ENCODE measurements around the gene MCM5.
"Not testable (repeated sequence)": the region's sequence is repeated elsewhere in the genome, so short reads cannot be mapped to it uniquely, and the experiment has no call there.

The MCM5 gene

DNA sequence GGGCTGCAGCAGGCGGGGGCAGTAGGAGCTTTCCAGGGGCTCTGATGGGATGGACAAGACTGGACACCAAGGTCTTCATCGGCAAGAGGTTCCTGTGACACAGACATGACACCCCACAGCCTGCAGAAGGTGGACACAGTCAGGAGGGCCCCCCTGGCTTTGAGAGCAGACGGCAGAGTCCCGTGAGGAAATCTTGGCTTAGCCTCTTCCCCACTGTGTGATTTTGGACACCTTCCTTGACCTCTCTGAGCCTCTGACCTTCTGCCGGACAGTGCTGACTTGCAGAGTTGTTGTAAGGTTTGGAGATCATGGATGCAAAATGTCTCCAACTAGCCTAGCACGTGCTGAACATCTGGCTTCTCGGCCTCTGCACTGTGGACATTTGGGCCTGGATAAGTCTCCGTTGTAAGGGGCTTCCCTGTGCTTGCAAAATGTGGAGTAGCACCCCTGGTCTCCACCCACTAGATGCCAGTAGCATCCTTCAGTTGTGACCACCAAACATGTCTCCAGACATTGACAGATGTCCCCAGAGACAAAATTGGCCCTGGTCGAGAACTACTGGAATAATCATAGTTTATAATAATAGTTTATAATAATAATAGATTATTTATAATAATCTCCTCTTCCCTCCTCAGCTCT lies 54.6 kb downstream of the MCM5 start:
- H3K4me1 ChIP-seq (ENCODE audit: insufficient read depth, insufficient read length), result peaks cover 9% of the 10 kb centered on the region
- no peak overlapping the region for H3K4me3 ChIP-seq (ENCODE audit: insufficient read length, low read depth)
- DNase-seq (ENCODE audit: low read depth, low spot score), result no peak
- TF ChIP-seq ZNF274 (IDR thresholded peaks at IDR 0.05; ENCODE audit: low read depth, low read length), result no peak
- TF ChIP-seq SUZ12 (IDR thresholded peaks at IDR 0.05; ENCODE audit: extremely low read depth, insufficient read depth, insufficient read length), result no peak
- no peak for TF ChIP-seq YY1 (IDR thresholded peaks at IDR 0.05; ENCODE audit: insufficient read depth, insufficient read length)
- no peak overlapping the region for H3K9ac ChIP-seq (ENCODE audit: insufficient read length, low read depth)
- H3K27me3 ChIP-seq (ENCODE audit: insufficient read depth, insufficient read length), result no peaks in the 10 kb centered on the region
- H3K9me3 ChIP-seq (ENCODE audit: insufficient read depth, low read length), result no peaks in the 10 kb centered on the region
- peaks cover 5% of the 10 kb centered on the region for H3K36me3 ChIP-seq (ENCODE audit: insufficient read depth, insufficient read length, low read length)

DNA sequence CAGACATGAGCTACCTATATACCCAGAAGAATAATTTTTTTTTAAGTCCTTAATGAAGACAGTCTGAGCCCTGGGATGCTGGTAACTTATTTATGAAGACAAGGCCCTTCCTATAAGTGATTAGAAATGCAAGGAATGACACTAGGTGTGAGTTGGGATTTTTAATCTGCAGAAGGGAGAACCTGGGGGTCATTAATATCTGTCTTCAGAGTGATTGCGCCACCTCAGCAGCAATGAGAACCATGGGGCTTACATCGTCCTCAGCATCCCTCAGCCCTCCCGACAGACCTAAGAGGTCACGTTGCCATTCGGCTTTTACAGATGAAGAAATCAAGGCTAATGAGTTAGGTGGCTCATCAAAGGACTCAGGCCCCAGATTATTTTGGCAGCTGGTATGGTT lies 55.6 kb downstream of the MCM5 start:
- no peak for DNase-seq (ENCODE audit: low read depth, low spot score)
- no peaks in the 10 kb centered on the region for H3K27me3 ChIP-seq (ENCODE audit: insufficient read depth, insufficient read length)
- TF ChIP-seq SUZ12 (IDR thresholded peaks at IDR 0.05; ENCODE audit: extremely low read depth, insufficient read depth, insufficient read length), result no peak
- TF ChIP-seq YY1 (IDR thresholded peaks at IDR 0.05; ENCODE audit: insufficient read depth, insufficient read length), result no peak
- no peak for TF ChIP-seq ZNF274 (IDR thresholded peaks at IDR 0.05; ENCODE audit: low read depth, low read length)

DNA sequence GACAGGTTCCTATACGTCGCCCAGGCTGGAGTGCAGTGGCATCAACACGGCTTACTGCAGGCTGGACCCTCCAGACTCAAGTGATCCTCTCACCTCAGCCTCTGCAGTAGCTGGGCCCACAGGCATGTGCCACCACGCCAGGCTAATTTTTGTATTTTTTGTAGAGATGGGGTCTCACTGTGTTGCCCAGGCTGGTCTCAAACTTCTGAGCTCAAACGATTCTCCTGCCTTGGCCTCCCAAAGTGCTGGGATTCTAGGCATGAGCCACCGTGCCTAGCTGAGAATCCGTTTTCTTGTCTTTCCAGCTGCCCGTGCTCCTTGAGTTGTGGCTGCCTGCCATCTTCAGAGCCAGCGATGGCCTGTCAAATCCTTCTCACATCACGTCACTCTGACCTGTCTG lies 56.8 kb downstream of the MCM5 start:
- TF ChIP-seq YY1 (IDR thresholded peaks at IDR 0.05; ENCODE audit: insufficient read depth, insufficient read length), result no peak
- no peak for TF ChIP-seq SUZ12 (IDR thresholded peaks at IDR 0.05; ENCODE audit: extremely low read depth, insufficient read depth, insufficient read length)
- TF ChIP-seq ZNF274 (IDR thresholded peaks at IDR 0.05; ENCODE audit: low read depth, low read length), result no peak
- no peak overlapping the region for H3K9ac ChIP-seq (ENCODE audit: insufficient read length, low read depth)
- peaks cover 9% of the 10 kb centered on the region for H3K4me1 ChIP-seq (ENCODE audit: insufficient read depth, insufficient read length)
- H3K4me3 ChIP-seq (ENCODE audit: insufficient read length, low read depth), result no peak overlapping the region
- H3K9me3 ChIP-seq (ENCODE audit: insufficient read depth, low read length), result no peaks in the 10 kb centered on the region
- H3K36me3 ChIP-seq (ENCODE audit: insufficient read depth, insufficient read length, low read length), result no peaks in the 10 kb centered on the region
- DNase-seq (ENCODE audit: low read depth, low spot score), result no peak
- H3K27me3 ChIP-seq (ENCODE audit: insufficient read depth, insufficient read length), result no peaks in the 10 kb centered on the region

More for the DNA sequence above, 55.6 kb downstream of the MCM5 start:
- Histone ChIP-seq H3K9me3 (ENCODE audit: insufficient read depth, low read length) (no peaks in the 10 kb centered on the region), H3K4me1 (ENCODE audit: insufficient read depth, insufficient read length) (peaks cover 9% of the 10 kb centered on the region), H3K9ac (ENCODE audit: insufficient read length, low read depth) (no peak overlapping the region), H3K4me3 (ENCODE audit: insufficient read length, low read depth) (no peak overlapping the region), H3K36me3 (ENCODE audit: insufficient read depth, insufficient read length, low read length) (peaks cover 4% of the 10 kb centered on the region)

DNA sequence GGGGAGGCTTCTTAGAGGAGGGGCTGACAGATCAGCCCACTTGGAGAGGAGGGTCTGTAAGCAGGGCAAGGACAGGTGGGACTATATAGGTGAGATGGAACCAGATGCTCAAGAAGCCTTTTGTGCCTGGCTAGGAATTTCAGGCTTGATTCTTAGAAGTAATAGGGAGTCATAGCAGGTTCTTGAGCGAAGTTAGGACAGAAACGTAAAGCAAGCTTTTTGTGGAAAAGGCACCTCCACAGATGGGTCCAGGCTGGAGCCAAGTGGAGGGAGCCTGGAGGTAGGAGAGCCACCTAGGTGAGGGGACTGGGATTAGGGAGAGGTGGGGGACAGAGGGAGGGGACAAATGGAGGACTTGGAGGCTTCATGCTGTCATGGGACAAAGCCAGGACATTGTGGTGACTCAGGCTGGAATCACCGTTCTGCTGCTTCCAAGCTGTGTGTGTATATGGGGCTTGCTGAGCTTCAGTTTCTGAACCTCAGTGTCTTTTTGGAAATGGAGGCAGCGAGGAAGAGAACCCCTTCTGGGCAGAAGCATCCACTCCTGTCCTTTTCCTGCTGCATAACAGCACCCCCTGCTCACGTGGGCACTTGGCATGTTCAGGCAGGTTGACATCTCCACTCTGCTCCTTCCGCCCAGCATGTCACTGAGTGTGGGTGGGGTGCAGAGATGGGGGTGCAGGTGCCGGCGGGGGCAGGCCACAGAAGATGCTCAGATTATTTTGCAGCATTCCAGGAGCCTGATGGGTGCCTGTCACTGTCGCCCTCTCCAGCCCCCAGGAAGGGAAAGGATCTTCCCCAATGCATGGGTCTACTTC lies 58.0 kb downstream of the MCM5 start:
- no peaks in the 10 kb centered on the region for H3K27me3 ChIP-seq (ENCODE audit: insufficient read depth, insufficient read length)
- TF ChIP-seq SUZ12 (IDR thresholded peaks at IDR 0.05; ENCODE audit: extremely low read depth, insufficient read depth, insufficient read length) (no peak), YY1 (IDR thresholded peaks at IDR 0.05; ENCODE audit: insufficient read depth, insufficient read length) (no peak), ZNF274 (IDR thresholded peaks at IDR 0.05; ENCODE audit: low read depth, low read length) (no peak)
- no peak overlapping the region for H3K9ac ChIP-seq (ENCODE audit: insufficient read length, low read depth)
- H3K9me3 ChIP-seq (ENCODE audit: insufficient read depth, low read length), result no peaks in the 10 kb centered on the region
- no peaks in the 10 kb centered on the region for H3K36me3 ChIP-seq (ENCODE audit: insufficient read depth, insufficient read length, low read length)
- peaks cover 9% of the 10 kb centered on the region for H3K4me1 ChIP-seq (ENCODE audit: insufficient read depth, insufficient read length)
- no peak overlapping the region for H3K4me3 ChIP-seq (ENCODE audit: insufficient read length, low read depth)
- no peak for DNase-seq (ENCODE audit: low read depth, low spot score)

DNA sequence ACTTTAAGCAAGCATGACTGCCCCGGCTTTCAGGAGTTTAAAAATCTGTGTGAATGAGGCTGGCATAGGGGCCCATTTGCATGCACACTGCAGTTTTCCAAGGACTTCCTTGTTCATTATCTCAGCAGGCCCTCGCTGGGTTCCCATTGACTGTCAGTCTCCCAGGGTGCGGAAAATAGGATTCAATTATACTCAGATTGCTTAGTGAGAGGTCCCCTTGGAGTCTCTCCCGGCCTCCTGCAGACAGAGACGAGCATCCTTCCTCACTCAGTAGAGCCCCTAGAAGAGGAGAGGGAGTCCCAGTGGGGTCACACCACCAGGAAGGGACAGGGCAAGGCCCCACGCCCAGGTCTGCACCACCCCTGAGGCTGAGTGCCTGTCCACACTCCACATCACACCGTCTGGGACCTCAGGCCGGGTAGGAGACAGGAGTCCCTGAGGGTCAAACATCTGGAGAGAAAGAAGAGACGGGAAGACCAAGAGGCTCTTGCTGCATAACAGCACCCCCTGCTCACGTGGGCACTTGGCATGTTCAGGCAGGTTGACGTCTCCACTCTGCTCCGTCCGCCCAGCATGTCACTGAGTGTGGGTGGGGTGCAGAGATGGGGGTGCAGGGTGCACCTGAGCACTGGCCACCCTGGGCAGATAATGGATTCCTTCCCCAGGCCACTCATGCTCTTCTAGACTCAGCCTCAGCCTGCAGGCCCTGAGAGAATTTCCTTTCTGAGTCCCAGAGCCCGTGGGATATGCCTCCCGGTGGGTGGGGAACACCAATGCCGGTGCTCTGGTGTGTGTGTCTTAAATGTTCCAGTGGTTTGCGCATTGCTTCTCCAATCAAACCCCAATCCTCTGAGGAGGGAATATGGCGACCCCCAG lies 58.8 kb downstream of the MCM5 start:
- no peak for TF ChIP-seq YY1 (IDR thresholded peaks at IDR 0.05; ENCODE audit: insufficient read depth, insufficient read length)

DNA sequence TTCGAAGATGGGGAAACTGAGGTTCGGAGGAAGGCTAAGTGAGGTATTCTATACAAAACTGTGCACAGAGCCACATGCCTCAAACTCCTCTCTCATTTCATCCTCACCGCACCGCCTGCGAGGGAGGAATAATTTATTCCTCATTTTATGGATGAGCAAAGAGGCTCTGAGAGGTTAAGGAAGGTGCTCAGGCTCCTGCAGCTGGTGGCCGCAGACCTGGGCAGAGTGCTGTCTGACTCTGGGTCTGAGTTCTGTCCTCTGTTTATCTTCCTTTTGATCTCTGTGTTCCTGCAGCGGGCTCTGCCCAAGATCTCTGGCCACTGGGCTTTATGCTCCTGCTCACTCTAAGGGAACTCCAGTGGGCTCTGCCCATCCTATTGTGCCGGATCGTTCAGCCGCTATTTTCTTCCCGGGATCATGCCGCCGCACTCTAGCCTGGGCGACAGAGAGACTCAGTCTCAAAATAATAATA lies 59.5 kb downstream of the MCM5 start:
- DNase-seq (ENCODE audit: low read depth, low spot score), result no peak
- peaks cover 9% of the 10 kb centered on the region for H3K4me1 ChIP-seq (ENCODE audit: insufficient read depth, insufficient read length)
- TF ChIP-seq SUZ12 (IDR thresholded peaks at IDR 0.05; ENCODE audit: extremely low read depth, insufficient read depth, insufficient read length), result no peak
- no peak for TF ChIP-seq ZNF274 (IDR thresholded peaks at IDR 0.05; ENCODE audit: low read depth, low read length)
- no peak for TF ChIP-seq YY1 (IDR thresholded peaks at IDR 0.05; ENCODE audit: insufficient read depth, insufficient read length)

More for the DNA sequence above, 58.8 kb downstream of the MCM5 start:
- H3K9me3 ChIP-seq (ENCODE audit: insufficient read depth, low read length), result no peaks in the 10 kb centered on the region
- no peaks in the 10 kb centered on the region for H3K36me3 ChIP-seq (ENCODE audit: insufficient read depth, insufficient read length, low read length)
- no peak for DNase-seq (ENCODE audit: low read depth, low spot score)
- H3K4me3 ChIP-seq (ENCODE audit: insufficient read length, low read depth), result no peak overlapping the region
- no peak overlapping the region for H3K9ac ChIP-seq (ENCODE audit: insufficient read length, low read depth)
- H3K27me3 ChIP-seq (ENCODE audit: insufficient read depth, insufficient read length), result no peaks in the 10 kb centered on the region
- peaks cover 9% of the 10 kb centered on the region for H3K4me1 ChIP-seq (ENCODE audit: insufficient read depth, insufficient read length)

DNA sequence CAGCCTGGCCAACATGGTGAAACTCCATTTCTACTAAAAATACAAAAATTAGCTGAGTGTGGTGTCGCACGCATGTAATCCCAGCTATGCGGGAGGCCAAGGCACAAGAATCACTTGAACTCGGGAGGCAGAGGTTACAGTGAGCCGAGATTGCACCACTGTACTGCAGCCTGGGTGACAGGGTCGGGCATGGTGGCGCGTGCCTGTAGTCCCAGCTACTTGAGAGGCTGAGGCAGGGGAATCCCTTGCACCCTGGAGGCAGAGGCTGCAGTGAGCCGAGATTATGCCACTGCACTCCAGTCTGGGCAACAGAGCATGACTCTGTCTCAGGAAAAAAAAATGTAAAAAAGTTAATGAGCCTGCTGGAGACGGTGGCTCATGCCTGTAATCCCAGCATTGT lies 60.0 kb downstream of the MCM5 start:
- DNase-seq (ENCODE audit: low read depth, low spot score); H3K9me3 ChIP-seq (ENCODE audit: insufficient read depth, low read length); H3K27me3 ChIP-seq (ENCODE audit: insufficient read depth, insufficient read length); H3K9ac ChIP-seq (ENCODE audit: insufficient read length, low read depth); H3K36me3 ChIP-seq (ENCODE audit: insufficient read depth, insufficient read length, low read length); H3K4me3 ChIP-seq (ENCODE audit: insufficient read length, low read depth); H3K4me1 ChIP-seq (ENCODE audit: insufficient read depth, insufficient read length): not testable (repeated sequence)

More for the DNA sequence above, 59.5 kb downstream of the MCM5 start:
- Histone ChIP-seq H3K36me3 (ENCODE audit: insufficient read depth, insufficient read length, low read length) (no peaks in the 10 kb centered on the region), H3K27me3 (ENCODE audit: insufficient read depth, insufficient read length) (no peaks in the 10 kb centered on the region), H3K4me3 (ENCODE audit: insufficient read length, low read depth) (no peak overlapping the region), H3K9ac (ENCODE audit: insufficient read length, low read depth) (no peak overlapping the region), H3K9me3 (ENCODE audit: insufficient read depth, low read length) (no peaks in the 10 kb centered on the region)
